Measurements from ENCODE around the gene VEGFB.
A peak's percentile ranks its signal among the peaks of the same experiment; 100 is the strongest.
"Not testable (repeated sequence)": the region's sequence is repeated elsewhere in the genome, so short reads cannot be mapped to it uniquely, and the experiment has no call there.

Gene VEGFB

DNA sequence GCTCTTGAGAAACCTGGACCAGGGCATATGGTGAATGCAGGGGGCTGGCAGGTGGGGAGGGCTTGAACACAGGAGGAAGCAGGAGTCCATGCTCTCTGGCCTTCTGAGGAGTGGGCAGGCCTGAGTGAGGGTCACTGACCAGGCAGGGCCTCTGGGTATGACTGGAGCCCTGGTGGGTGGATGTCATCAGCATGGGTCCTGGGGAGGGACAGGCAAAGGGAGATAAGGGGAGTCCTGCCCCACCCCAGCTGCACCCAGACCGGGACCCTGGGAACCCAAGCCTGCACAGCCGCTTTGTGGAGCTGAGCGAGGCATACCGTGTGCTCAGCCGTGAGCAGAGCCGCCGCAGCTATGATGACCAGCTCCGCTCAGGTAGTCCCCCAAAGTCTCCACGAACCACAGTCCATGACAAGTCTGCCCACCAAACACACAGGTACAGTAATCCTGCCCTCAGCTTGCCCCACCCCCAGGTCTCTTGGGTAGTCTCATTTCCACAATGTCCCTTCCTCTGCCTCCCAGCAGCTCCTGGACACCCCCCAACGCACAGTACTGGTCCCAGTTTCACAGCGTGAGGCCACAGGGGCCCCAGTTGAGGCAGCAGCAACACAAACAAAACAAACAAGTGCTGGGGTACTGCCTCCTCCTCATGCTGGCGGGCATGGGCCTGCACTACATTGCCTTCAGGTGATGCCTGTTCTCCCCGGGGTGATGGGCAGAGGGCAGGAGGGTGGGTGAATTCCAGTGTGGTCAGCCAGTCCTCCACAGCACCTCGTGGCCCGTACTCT is 2.0 kb upstream of the VEGFB start:
- DNase-seq (ENCODE audit: low read depth in 2 of 2): no peak

DNA sequence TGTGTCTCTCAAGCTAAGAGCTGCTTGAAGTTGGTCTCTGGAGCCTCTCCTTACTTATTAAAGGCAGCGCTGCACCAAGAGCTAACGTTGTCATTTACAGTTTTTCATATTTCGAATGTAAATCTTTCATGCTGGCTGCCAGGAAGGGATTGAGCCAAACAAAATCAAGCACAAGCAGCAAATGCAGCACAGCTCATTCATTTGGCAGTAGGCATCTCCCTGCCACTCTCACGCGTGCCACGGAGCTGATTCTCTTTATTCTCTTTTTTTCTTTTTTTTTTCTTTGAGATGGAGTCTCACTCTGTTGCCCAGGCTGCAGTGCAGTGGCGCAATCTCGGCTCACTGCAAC is 1.4 kb upstream of the VEGFB start:
- no peak for DNase-seq (ENCODE audit: low read depth in 2 of 2)

GRCh38 chr11:64234647-64235379 is 429 bp downstream of the VEGFB start:
- no peak for DNase-seq (ENCODE audit: low read depth in 2 of 2)

DNA sequence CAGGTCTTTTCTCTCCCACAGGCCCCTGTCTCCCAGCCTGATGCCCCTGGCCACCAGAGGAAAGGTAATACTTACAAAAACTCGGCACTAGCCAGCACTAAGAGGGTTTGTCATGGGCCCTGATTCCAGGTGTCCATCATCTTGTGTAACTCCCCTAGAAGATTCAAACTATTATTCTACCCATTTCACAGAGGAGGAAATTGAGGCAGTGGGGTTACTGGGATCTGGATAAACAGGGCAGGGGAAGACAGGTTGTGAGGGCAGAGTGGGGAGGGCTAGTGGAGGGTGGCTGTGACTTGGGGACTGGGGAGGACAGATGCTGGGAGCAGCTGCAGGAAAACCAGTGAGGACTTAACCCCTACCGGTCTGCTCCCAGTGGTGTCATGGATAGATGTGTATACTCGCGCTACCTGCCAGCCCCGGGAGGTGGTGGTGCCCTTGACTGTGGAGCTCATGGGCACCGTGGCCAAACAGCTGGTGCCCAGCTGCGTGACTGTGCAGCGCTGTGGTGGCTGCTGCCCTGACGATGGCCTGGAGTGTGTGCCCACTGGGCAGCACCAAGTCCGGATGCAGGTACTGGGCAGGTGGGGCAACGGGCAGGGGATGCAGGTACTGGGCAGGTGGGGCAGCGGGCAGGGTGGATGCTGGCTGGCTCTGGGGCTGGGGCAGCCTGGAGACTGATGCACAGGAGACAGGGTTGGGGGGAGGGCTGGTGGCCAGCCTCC is 1.2 kb downstream of the VEGFB start:
- DNase-seq (ENCODE audit: low read depth in 2 of 2): no peak

DNA sequence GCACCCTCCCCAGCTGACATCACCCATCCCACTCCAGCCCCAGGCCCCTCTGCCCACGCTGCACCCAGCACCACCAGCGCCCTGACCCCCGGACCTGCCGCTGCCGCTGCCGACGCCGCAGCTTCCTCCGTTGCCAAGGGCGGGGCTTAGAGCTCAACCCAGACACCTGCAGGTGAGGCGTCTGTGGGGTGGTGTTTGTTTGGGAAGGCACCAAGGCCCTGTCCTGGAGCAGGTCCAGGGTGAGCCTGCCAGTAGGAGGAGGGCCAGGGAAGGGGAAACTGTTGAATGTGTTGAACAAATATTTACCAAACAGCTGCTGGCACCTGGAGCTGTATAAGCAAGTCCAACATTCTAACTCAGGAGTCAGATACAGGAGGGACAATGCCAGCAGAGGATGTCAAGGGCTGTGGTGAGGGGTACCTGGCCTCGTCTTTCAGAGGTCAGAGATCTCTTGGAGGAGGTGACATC is 3.1 kb downstream of the VEGFB start:
- no peak for DNase-seq (ENCODE audit: low read depth in 2 of 2)

DNA sequence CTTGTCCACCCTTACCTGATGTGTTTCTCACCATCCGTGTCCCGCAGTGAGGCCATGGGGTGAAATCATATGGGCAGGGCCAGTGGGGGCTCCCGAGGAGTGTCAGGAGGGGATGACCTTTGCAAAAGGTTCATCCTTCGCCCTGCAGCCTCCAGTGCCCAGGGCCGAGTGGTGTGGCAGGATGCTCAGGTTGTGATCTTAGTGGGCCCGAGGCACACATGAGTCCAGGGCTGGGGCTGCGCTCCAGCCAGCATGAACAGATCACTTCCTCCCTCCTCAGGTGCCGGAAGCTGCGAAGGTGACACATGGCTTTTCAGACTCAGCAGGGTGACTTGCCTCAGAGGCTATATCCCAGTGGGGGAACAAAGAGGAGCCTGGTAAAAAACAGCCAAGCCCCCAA is 3.7 kb downstream of the VEGFB start:
- no peak for DNase-seq (ENCODE audit: low read depth in 2 of 2)

DNA sequence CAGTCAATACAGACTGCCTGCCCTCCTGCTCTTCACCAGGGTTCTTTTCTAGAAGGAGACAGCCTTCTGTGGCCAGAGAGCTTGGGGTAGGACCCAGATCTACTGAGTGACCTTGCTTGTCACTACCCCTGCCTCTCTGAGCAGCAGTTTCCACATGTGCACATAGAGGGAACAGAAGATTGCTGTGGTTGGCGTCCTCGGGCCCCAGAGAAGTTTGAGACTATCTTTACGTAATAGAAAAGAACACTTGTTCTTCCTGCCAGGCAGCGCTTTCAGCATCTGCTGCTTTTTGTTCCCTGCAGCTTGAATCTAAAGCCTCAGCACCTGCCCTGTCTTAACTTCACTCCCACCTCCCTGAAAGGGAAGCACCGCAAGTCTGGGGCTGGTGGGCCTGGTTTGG is 4.6 kb downstream of the VEGFB start:
- no peak for DNase-seq (ENCODE audit: low read depth in 2 of 2)

- DNase-seq (ENCODE audit: low read depth in 2 of 2): no peak
Observed at GRCh38 chr11:64239662-64240434, 5.5 kb downstream of the VEGFB start.

DNA sequence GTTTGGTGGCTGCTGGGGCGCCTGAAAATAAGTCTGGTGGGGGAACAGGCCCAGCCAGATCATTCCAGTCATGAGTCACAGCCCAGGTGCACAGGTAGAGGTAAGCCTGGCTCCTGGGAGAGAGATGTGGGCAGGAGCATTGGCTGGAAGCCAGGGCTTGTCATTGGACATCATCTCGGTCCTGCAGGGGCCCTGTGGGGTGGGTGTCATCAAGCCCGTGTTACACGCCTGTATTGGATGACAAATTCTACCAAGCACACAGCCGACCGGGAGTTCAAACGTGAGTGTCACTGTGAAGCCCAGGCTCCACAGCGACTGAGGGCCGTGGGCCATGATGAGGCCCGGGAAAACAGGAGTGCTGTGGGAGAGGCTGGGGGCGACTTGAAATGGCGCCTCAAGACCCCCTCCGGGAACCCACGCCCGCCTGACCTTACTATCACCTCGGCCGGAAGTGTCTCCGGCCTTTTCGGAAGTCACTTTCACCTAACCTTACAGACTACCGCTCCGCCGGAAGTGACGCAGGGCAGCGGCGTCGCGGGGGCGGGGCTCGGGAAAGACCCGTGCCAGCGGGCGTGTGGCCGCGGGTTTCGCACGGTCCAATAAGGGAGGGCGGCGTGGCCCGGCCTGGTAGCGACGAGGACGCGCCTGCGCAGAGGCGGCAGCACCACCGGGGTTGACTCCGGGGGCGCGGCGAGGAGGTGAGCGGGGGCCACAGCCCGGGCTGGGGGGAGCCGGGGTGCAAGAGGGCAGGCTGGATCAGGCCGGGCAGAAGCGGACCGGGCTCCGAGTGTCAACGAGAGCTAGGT is 6.3 kb downstream of the VEGFB start, which contains the start of gene FKBP2:
TSS of gene FKBP2 (plus strand) at position 661 of the 806 bp plus-strand sequence. CDS start 1,293 bp downstream, outside the sequence.
- peak; percentile 95 to 97 for DNase-seq (ENCODE audit: low read depth in 2 of 2)

DNA sequence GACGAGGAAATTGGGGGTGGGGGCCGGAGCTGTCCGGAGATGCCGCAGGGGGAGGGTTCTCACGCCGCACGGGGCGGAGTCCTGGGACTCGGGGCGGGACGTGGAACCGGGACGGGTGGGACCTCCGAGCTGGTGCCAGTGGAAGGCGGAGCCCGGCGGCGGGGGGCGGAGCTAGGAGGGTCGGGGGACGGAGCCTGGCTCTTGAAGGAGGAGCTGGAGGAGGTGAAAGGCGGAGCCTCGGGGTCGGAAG is 6.8 kb downstream of the VEGFB start:
- peak; percentile 100 for DNase-seq (ENCODE audit: low read depth in 2 of 2)

DNA sequence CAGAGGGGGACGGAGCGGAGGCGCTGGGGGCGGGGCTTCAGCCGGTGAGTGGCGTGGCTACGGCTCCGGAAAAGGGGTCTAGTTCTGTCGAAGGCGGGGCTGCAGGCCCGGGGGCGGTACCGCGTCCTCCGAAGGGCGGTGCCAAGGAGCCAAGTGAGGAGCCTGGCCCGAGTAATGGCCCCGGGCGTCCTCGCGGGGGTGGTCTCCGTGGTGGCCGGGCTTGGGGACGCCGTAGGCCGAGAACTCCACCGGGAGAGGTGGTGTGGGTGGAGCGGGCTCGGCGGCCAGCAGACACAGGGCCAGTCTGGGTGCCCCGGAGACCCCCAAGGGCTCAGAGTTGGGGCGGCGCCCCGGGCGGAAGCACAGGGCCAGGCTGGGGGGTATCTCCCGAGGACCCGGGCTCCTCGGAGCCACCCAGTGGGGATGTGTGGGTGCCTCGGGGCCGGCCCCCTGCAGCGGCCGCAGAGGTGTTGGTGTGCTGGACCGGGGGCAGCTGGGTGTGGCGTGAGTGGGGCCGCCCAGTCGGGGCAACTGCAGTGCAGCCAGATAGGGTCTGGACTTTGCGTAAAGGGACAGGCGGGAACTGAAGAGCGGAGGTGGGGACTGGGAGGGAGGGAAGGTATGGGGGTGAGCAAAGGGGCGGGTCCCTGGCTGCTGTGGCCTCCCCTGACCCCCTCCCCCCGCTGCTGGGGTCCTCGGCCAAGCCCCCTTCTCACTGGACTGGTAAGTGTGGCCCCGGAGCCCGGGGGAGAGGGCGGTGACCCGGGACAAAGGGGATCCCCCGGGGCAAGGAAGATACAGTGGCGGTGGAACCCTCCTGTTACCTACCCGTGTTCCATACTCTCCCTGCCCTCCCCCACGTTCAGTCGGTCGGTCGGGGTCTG is 7.3 kb downstream of the VEGFB start:
- DNase-seq (ENCODE audit: low read depth in 2 of 2): no peak

DNA sequence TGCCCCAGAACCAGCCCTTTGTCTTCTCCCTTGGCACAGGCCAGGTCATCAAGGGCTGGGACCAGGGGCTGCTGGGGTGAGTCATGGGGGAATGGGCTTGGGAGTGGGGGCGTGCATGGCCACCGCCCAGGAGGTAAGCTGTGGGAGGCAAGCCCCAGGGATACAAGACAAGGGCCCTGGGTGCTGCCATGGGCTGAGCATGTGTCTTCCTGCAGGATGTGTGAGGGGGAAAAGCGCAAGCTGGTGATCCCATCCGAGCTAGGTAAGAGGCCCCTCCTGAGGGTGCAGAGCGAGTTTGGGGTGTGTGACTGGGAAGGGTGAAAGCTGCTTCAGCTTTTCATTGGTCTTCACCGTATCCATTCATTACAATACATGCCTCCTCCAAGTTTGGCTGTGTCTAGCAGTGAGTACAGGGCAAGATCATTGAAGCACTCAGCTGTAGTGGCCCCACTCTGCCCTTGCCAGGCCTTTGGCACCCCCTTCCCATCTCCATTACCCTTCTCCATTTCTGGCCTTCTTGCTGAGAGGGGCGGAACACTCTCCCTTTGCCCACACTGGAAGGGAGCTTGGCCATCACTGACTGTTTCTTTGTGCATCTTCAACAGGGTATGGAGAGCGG is 9.0 kb downstream of the VEGFB start:
- no peak for DNase-seq (ENCODE audit: low read depth in 2 of 2)

- DNase-seq (ENCODE audit: low read depth in 2 of 2): no peak
Observed at GRCh38 chr11:64244107-64244506, 9.7 kb downstream of the VEGFB start.

GRCh38 chr11:64244966-64245365 is 10.6 kb downstream of the VEGFB start:
- no peak for DNase-seq (ENCODE audit: low read depth in 2 of 2)

GRCh38 chr11:64245401-64245796 is 11.0 kb downstream of the VEGFB start:
- DNase-seq (ENCODE audit: low read depth in 2 of 2): no peak

GRCh38 chr11:64245797-64246620 is 11.6 kb downstream of the VEGFB start:
- peak; percentile 67 to 80 for DNase-seq (ENCODE audit: low read depth in 2 of 2)

DNA sequence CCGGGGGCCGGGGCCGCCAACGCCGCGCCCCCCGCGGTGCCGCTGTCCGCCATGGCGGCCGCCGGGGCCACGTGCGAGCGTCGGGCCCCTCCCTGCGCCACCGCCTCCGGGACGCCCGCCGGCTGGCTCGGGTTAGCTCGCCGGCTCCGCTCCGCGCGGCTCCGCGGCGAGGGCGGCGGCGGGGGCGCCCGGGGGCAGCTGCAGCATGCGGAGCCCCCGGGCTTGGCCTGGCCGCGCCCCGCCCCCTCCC is 12.2 kb downstream of the VEGFB start:
- not testable (repeated sequence) for DNase-seq (ENCODE audit: low read depth in 2 of 2)

- peak; percentile 59 to 78 for DNase-seq (ENCODE audit: low read depth in 2 of 2)
Observed at GRCh38 chr11:64246871-64247728, 12.7 kb downstream of the VEGFB start, which contains the start of gene PPP1R14B. Gene PPP1R14B (minus strand): TSS chr11:64246943. CDS start chr11:64246673, 270 bp downstream.
